Thymus (tissue), 11 donors: ENCODE measurements around the gene FBXO36. TPM values are rescaled to one million over a fixed set of nuclear protein-coding genes. Genes with fewer than 3 reads are reported as not detected.

ENCODE experiments used
- DNase-seq, 9 donors: peaks; one replicate each; pipeline ENCODE4 v3.0.0-alpha.2; 2013; ENCODE audit warnings: low spot score in 9 of 9, low read depth in 6 of 9, missing footprints in 1 of 9
- H3K27ac ChIP-seq, 2 donors: one replicate each; pipeline ENCODE4 v1.5.1; 2013; ENCODE audit warnings: control low read depth in 1 of 2, low read depth in 1 of 2, low read length in 1 of 2, mild to moderate bottlenecking in 1 of 2, moderate library complexity in 1 of 2
- H3K27me3 ChIP-seq, 2 donors: one replicate each; pipeline ENCODE4 v1.5.1; 2013; ENCODE audit warnings: low read length in 1 of 2; ENCODE audit not compliant: control insufficient read depth in 2 of 2, insufficient read depth in 1 of 2
- H3K36me3 ChIP-seq, 2 donors: one replicate each; pipeline ENCODE4 v1.5.1; 2013; ENCODE audit warnings: low read length in 1 of 2, mild to moderate bottlenecking in 1 of 2, moderate library complexity in 1 of 2; ENCODE audit not compliant: control insufficient read depth in 2 of 2, insufficient read depth in 2 of 2
- H3K4me1 ChIP-seq, 2 donors: one replicate each; pipeline ENCODE4 v1.5.1; 2013; ENCODE audit warnings: low read length in 2 of 2; ENCODE audit not compliant: control insufficient read depth in 2 of 2, insufficient read depth in 2 of 2
- H3K4me3 ChIP-seq, 2 donors: one replicate each; pipeline ENCODE4 v1.5.1; 2013; ENCODE audit warnings: low read length in 2 of 2, control low read depth in 1 of 2, mild to moderate bottlenecking in 1 of 2
- H3K9me3 ChIP-seq, 2 donors: one replicate each; pipeline ENCODE4 v1.5.1; 2013; ENCODE audit warnings: low read length in 1 of 2, mild to moderate bottlenecking in 1 of 2; ENCODE audit not compliant: control insufficient read depth in 2 of 2, insufficient read depth in 1 of 2
- WGBS: extraction: QIAGEN DNeasy Blood & Tissue Kit; methylation state at CpG from one replicate; pipeline ENCODE4 v1.1.7; 2013; 5-methylcytosine and 5-hydroxymethylcytosine counted together
- polyA plus RNA-seq: library from polyadenylated mRNA; stranded (reverse); fragments of 200-250 nt; gene quantifications from one replicate; pipeline ENCODE4 v1.2.3, GENCODE V29; 2013
- total RNA-seq: library from RNA; stranded (reverse); fragments of 120-200 nt; gene quantifications from one replicate; pipeline ENCODE4 v1.2.4, GENCODE V29; 2013
- donor health status: healthy.

FBXO36 gene
- total and polyA plus RNA-seq, 2 donors: 1.8 to 2.0 TPM

DNA sequence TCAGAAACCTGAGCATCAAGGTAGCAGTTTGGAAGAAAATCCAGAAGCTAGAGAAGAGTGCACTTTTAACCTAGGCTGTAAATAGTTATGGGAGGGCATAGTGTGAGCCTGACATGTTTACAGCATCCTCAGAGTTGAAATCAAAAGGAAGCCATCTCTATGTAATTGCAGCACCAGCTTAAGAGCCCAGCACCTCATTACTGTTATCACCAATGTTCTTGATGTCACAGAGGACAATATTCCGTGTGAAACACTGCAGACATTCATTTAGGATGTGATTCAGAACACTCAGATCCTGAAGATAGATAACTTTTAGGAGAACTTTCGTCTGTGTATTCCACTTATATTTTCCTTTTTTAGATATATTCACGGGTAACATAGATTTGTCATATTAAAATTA is 48.1 kb downstream of the FBXO36 start:
- Histone ChIP-seq H3K27ac (no peak overlapping the region), H3K4me3 (no peak overlapping the region), H3K4me1 (no peaks in the 10 kb centered on the region), H3K9me3 (no peaks in the 10 kb centered on the region), H3K36me3 (no peaks in the 10 kb centered on the region), H3K27me3 (no peaks in the 10 kb centered on the region)
- 98% methylated on average over 3 of the region's 3 CpGs for WGBS
- DNase-seq: no peak

DNA sequence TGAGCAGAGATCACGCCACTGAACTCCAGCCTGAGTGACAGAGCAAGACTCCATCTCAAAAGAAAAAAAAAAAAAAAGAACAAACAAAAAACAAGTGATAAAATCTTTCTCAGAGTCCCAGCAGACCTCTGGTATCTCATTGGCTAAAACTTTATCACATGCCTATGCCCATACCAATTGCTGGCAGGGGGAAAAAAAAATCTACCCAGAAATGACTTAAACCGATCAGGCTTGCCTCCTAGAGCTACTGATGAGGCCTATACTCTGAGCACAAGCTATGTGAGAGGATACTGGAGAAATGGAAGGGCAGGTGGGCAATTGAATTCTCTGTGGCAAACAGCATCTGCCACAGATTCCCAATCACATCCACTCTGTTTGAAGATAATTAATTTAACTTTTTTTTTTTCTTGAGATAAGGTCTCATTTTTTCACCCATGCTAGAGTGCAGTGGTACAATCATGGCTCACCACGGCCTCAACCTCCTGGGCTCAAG is 49.0 kb downstream of the FBXO36 start:
- Histone ChIP-seq H3K27me3 (no peaks in the 10 kb centered on the region), H3K9me3 (no peaks in the 10 kb centered on the region), H3K4me1 (no peaks in the 10 kb centered on the region), H3K36me3 (no peaks in the 10 kb centered on the region), H3K4me3 (no peak overlapping the region), H3K27ac (no peak overlapping the region)
- DNase-seq: no peak
- 86% methylated on average over 3 of the region's 3 CpGs for WGBS

DNA sequence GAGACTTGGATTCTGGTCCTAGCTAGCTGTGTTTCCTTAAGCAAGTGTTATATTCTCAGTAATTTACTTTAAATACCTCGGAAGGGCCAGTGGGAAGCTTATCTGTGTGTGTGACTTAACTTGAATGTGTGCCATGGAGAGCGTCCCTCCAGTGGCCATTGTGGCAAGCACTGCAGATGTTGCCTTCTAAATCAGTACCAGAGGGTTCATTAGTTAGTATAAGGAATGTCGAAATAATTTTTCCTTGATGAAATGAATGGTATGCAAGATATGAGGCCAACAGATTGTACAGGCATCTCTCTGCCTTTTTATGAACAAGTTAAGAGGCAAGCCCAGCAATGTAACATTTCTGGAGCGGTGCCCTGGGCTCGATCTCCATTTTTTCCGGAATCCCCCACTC is 52.0 kb downstream of the FBXO36 start:
- Histone ChIP-seq H3K9me3 (no peaks in the 10 kb centered on the region), H3K4me3 (no peak overlapping the region), H3K4me1 (no peaks in the 10 kb centered on the region), H3K27ac (no peak overlapping the region), H3K27me3 (no peaks in the 10 kb centered on the region), H3K36me3 (no peaks in the 10 kb centered on the region)
- no peak for DNase-seq
- 94% methylated on average over 6 of the region's 6 CpGs for WGBS

DNA sequence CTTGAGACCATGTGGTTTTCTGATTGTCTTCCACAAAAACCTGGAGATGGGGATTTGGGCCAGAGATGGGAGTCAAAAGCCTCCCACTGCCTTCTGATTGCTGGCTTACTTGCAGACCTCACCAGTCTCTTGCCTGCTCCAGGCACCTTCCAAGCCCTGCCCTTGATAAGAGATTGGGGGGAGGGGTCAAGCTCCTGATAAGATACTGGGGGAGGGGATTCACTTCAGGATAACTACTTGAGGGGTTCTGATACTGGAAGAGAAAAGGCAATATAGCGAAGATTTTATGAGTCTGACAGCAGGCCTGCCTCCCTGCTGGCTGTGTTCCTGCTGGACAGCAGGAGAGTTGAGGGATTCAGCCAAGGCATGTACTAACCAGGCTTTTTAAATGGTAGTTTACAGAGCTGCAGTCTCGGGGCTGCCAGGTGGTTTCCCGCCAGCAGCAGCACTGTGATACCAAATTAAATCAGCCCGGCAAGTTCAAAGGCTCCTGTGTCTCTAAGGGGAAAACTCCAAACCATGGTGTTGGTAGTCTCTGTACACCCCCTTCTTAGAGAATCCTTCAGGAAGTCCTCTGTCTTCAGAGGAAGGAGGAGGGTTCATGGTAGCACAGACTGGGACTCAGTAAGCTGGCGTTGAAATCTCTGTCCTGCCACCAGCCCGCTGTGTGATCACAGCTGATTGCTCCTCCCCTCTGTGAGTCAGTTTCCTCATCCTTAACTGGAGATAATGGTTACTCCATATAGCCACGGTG is 58.3 kb downstream of the FBXO36 start:
- H3K9me3 ChIP-seq: no peaks in the 10 kb centered on the region
- 68% methylated on average over 7 of the region's 7 CpGs for WGBS
- no peak overlapping the region for H3K27ac ChIP-seq
- peaks cover 0 to 8% of the 10 kb centered on the region in 2 donors for H3K4me1 ChIP-seq
- no peaks in the 10 kb centered on the region for H3K27me3 ChIP-seq
- H3K4me3 ChIP-seq: no peak overlapping the region
- no peaks in the 10 kb centered on the region for H3K36me3 ChIP-seq
- DNase-seq: peak in 3 of 9 donors; percentile 9 to 38 (median 15)

DNA sequence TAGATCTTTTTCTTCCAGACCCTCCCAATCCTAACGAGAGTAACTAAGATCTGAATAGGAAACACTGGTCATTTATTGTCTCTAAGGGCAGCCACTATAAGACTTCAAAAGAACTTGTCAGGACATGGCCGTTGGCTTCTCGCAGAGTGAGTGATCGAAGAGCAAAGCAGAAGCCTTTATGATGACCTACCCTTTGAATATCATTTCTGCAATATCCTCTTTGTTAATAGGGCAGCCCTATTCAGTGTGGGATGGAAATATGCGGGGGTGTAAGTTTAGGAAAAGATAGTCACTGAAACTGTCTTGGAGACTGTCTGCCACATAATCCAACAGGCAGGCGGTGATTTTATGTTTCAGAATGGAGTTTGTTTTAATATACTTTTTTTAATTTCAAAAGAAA is 70.9 kb downstream of the FBXO36 start:
- DNase-seq: no peak
- H3K4me3 ChIP-seq: no peak overlapping the region
- H3K4me1 ChIP-seq: no peaks in the 10 kb centered on the region
- H3K9me3 ChIP-seq: no peaks in the 10 kb centered on the region
- H3K36me3 ChIP-seq: no peaks in the 10 kb centered on the region
- 96% methylated on average over 6 of the region's 6 CpGs for WGBS
- H3K27me3 ChIP-seq: no peaks in the 10 kb centered on the region
- no peak overlapping the region for H3K27ac ChIP-seq

DNA sequence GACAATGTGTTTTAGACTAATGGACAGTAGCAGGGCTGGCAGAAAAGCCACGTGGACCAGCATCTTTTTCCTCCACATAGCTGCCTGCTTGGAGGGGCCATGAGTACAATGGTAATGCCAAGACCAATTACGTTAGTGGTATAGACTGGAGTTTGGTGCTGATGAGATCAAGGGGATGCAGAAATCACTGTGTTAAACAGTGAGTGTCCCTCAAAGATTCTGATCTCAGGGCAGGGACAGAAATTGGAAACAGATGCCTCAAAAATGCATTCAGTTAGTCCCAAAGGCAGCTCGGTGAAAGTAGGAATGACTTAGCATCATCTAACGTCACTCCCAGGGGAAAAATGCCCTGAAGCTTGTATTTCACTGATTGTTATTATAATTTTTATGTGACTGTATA is 74.0 kb downstream of the FBXO36 start:
- no peak for DNase-seq
- H3K4me3 ChIP-seq: no peak overlapping the region
- H3K4me1 ChIP-seq: no peaks in the 10 kb centered on the region
- no peaks in the 10 kb centered on the region for H3K36me3 ChIP-seq
- WGBS: 98% methylated on average over 4 of the region's 4 CpGs
- H3K9me3 ChIP-seq: no peaks in the 10 kb centered on the region
- no peaks in the 10 kb centered on the region for H3K27me3 ChIP-seq
- no peak overlapping the region for H3K27ac ChIP-seq

DNA sequence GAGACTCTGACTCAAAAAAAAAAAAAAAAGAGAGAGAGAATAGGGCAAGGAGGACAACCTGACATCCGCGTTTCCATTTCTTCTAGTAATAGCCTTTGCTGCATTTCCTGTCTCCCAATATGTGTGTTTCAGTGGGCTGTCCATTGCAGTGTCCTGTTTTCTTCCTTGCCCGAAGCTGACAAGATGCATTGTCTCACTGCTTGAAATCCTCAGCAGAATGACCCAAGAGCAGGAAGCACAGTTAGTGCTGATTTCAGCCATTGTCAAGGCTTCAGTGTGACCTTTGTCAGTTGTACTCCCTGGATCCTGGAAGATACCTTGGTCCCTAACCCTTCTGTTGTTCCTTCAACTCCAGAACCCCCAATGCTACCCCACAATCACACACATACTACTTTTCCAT is 75.3 kb downstream of the FBXO36 start:
- Histone ChIP-seq H3K27ac (no peak overlapping the region), H3K36me3 (no peaks in the 10 kb centered on the region)
- DNase-seq: no peak

DNA sequence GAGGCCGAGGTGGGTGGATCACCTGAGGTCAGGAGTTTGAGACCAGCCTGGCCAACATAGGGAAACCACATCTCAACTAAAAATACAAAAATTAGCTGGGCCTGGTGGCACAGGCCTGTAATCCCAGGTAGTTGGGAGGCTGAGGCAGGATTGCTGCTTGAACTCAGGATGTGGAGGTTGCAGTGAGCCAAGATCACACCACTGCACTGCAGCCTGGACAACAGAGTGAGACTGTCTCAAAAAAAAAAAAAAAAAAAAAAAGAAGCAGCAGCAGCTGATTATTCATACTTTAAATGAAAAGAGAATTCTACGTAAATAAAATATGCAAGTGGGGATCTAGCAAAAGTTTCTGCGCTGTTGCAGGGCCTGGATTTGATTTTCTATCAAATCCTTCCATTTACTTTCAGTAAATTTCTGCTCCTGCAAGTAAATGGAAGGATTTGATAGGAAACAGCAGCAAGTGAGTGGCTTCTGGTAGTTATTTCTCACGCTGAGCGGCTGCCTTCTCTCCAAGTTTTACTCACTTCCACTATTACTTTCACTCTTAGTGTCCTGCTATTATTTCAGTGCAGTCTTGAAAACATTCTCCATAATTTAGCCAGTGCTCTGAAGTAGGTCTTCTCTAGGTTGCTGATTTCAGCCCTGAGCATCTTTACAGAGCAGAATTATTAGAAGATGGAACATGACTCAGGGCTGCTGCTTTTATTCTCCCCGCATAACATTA is 78.0 kb downstream of the FBXO36 start:
- 97% methylated on average over 6 of the region's 6 CpGs for WGBS
- Histone ChIP-seq H3K27ac (no peak overlapping the region), H3K4me1 (no peaks in the 10 kb centered on the region), H3K36me3 (no peaks in the 10 kb centered on the region), H3K27me3 (no peaks in the 10 kb centered on the region), H3K4me3 (no peak overlapping the region), H3K9me3 (no peaks in the 10 kb centered on the region)
- DNase-seq: peak in 1 of 9 donors; percentile 10

More for the DNA sequence above, 75.3 kb downstream of the FBXO36 start:
- 99% methylated on average over 3 of the region's 3 CpGs for WGBS
- H3K9me3 ChIP-seq: no peaks in the 10 kb centered on the region
- H3K27me3 ChIP-seq: no peaks in the 10 kb centered on the region
- no peaks in the 10 kb centered on the region for H3K4me1 ChIP-seq
- H3K4me3 ChIP-seq: no peak overlapping the region

DNA sequence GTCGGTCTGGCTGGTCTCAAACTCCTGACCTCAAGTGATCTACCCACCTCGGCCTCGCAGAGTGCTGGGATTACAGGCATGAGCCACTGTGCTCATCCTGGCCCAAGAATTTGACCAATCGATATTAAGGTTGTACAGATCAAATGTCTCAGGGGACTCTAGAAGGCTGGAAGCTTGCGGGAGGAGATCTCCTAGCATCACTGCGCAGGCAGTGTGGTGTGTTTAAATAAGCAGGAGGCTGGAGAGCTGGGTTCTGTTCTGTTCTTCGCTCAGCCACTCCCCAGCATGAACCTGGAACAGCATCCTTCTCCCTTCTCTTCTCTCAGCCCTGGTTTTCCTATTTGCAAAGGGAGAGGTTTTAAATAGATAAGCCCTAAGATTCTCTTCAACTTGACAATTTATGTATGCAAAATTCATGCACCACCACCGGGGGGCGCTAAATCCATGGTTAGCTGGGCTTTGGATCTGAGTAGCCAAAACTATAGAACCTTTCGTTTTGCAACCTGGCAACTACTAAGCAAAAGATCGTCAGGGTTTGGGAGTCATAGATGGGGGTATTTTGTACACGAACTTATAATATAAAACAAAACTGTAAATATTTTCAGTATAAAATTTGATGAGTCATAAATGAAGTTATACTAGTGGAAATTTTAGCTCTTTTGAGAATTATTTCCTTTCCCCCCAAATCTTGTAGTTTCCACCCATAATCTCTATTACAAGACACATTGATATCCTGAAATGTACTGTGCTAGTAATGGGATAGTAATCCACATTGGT is 85.8 kb downstream of the FBXO36 start:
- no peaks in the 10 kb centered on the region for H3K4me1 ChIP-seq
- no peak overlapping the region for H3K27ac ChIP-seq
- no peaks in the 10 kb centered on the region for H3K27me3 ChIP-seq
- no peak overlapping the region for H3K4me3 ChIP-seq
- peak; percentile 33 to 82 (median 58) for DNase-seq
- H3K9me3 ChIP-seq: no peaks in the 10 kb centered on the region
- no peaks in the 10 kb centered on the region for H3K36me3 ChIP-seq
- WGBS: 56% methylated on average over 12 of the region's 12 CpGs
